GM12892 (cell line): Measurements from ENCODE around the gene RPS6KA2.

ENCODE experiments used
- POLR2A ChIP-seq: IDR thresholded peaks from 2 replicates; pipeline ENCODE4 v1.6.1; 2011; ENCODE audit warnings: low read depth, low read length, control low read depth
- POLR2AphosphoS5 ChIP-seq: IDR thresholded peaks from 2 replicates; pipeline ENCODE4 v1.6.1; 2011; ENCODE audit warnings: low read depth, low read length, control low read depth

DNA sequence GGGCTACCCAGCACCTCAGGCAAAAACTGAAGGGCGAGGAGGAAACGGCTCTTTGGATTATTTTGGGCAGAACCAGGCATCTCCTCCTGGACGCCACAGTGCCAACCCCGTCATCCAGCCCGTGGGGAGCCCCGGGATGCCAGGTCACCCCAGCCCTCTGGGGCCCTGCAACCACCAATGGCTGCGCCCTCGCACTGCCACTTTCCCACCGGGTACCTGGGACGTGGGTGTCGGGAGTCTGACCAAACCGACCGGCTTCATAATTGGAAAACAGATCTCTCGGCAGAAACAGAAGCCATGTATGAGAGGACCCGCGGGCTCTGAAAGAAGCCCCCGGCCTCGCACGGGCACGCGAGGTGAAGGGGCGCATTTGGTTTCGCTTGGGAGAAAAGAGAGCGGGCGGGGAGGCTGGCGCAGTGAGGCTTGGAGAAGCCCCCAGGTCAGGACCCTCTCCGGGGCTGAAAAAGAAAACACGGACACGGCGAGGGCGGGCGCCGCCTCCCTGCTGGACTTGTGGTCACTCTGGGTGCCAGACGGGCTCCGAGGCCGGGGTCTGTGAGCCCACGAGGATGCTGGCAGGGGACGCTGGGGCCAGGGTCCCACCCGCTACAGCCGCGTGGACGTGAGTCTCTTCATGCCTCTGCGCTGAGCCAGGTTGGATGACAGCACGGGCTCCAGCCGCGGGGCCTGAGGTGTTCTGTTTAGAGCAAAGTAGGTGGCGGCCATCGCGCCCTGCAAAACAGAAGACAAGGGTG lies 214.7 kb downstream of the RPS6KA2 start:
- TF ChIP-seq POLR2AphosphoS5 (no peak), POLR2A (no peak)
